ENCODE results near the gene CREB3L2. TPM values are rescaled to one million over a fixed set of nuclear protein-coding genes. Genes with fewer than 3 reads are reported as not detected.

The CREB3L2 gene
- total and polyA plus RNA-seq, 2 of the 13 experiments (the other 11 are each of a cell fraction or from before 2014, with no cell fraction given): 22.1 to 41.1 TPM

- CTCF ChIA-PET (ENCODE audit: low intra/inter-chr PET ratio, low total read pairs): no interaction called here
- H3K27ac ChIP-seq (ENCODE audit: extremely low read length, insufficient read depth, low read length): peak overlapping the region; percentile 59
- TF ChIP-seq MXD1 (CRISPR knock-in tag; IDR thresholded peaks at IDR 0.05) (no peak), PBX3 (CRISPR knock-in tag; IDR thresholded peaks at IDR 0.05; ENCODE audit: borderline replicate concordance) (no peak), ZNF570 (CRISPR knock-in tag; IDR thresholded peaks at IDR 0.05; ENCODE audit: borderline replicate concordance) (no peak), ZNF501 (CRISPR knock-in tag; IDR thresholded peaks at IDR 0.05) (no peak), PLSCR1 (CRISPR knock-in tag; IDR thresholded peaks at IDR 0.05; ENCODE audit: borderline replicate concordance) (no peak), RFX5 (IDR thresholded peaks at IDR 0.05; ENCODE audit: low read depth, low read length) (no peak), ZMYM4 (CRISPR knock-in tag; IDR thresholded peaks at IDR 0.05) (no peak), ZNF720 (CRISPR knock-in tag; IDR thresholded peaks at IDR 0.05) (no peak), HNRNPK (IDR thresholded peaks at IDR 0.05; ENCODE audit: low read depth, low read length, poor library complexity, severe bottlenecking) (no peak), POLR2G (IDR thresholded peaks at IDR 0.05; ENCODE audit: low read depth, low read length) (no peak), SRY (CRISPR knock-in tag; IDR thresholded peaks at IDR 0.05) (no peak), MED8 (CRISPR knock-in tag; IDR thresholded peaks at IDR 0.05; ENCODE audit: insufficient replicate concordance) (no peak), ZNF30 (CRISPR knock-in tag; IDR thresholded peaks at IDR 0.05) (no peak), IRF2 (CRISPR knock-in tag; IDR thresholded peaks at IDR 0.05) (no peak), ARID2 (CRISPR knock-in tag; IDR thresholded peaks at IDR 0.05; ENCODE audit: borderline replicate concordance) (no peak), ARNT2 (CRISPR knock-in tag; IDR thresholded peaks at IDR 0.05; ENCODE audit: low read depth) (no peak)
- H2AFZ ChIP-seq (ENCODE audit: low read length): no peak overlapping the region
- H3K36me3 ChIP-seq (replicated peaks in 1 of 2; ENCODE audit: control insufficient read depth in 1 of 2, insufficient read depth in 2 of 2, low read length in 2 of 2): peaks cover 6 to 28% of the 10 kb centered on the region in 2 experiments
- in situ Hi-C loops (cut with HindIII; ENCODE audit: extremely low pct_ligation_motif_present, low pct_unique_long_range_greater_than_20kb) (no loop called here), intact Hi-C loops (cut with micrococcal nuclease; ENCODE audit: unreplicated experiment) (loop anchor here (2.0 kb wide), 1 partner anchor 15 kb away; no protein-coding TSS in a partner anchor)
- H4K20me1 ChIP-seq (ENCODE audit: insufficient read depth, low read length): peaks cover 6% of the 10 kb centered on the region
- POLR2A ChIA-PET: interaction anchor here (1.3 to 2.6 kb wide), 3 partner anchors 16 to 37 kb away, joined by 7 to 14 read pairs (median 8); partner anchors contain the start of gene CREB3L2
- H3K9me3 ChIP-seq (ENCODE audit: low read length): peaks cover 4% of the 10 kb centered on the region; the same call in 1 of the 2 replicates
- FAIRE-seq: no peak
- no peaks in the 10 kb centered on the region for H3K27me3 ChIP-seq (ENCODE audit: control insufficient read depth in 1 of 2, insufficient read depth in 2 of 2, low read length in 2 of 2)
- 89% methylated on average over 3 of the region's 3 CpGs for WGBS (ENCODE audit: low lambda C conversion rate)
- peaks cover 100% of the 10 kb centered on the region for H3K4me1 ChIP-seq (ENCODE audit: insufficient read depth, low read length)
- peak overlapping the region; percentile 65 for H3K4me2 ChIP-seq (ENCODE audit: low read depth, low read length)
- no peak overlapping the region; a peak in 1 of 6 replicates for H3K4me3 ChIP-seq (replicated peaks in 1 of 3; ENCODE audit: insufficient read depth in 1 of 3, low read depth in 2 of 3, low read length in 3 of 3)
- no TSS peak for BruUV-seq (replicated peaks)
- H3K79me2 ChIP-seq (ENCODE audit: insufficient read depth, low read length): peaks cover 100% of the 10 kb centered on the region
- no peak for ATAC-seq
- DNase-seq (ENCODE audit: low spot score): no peak
- no peak overlapping the region for H3K9ac ChIP-seq (ENCODE audit: insufficient read depth, low read depth, low read length)
Measured at GRCh38 chr7:137985897-137986251, 16.0 kb downstream of the CREB3L2 start.
